Stimulated activated naive CD4-positive, alpha-beta T cell (primary cell): ENCODE measurements around the gene PTPRN2.
"Not testable (repeated sequence)": the region's sequence is repeated elsewhere in the genome, so short reads cannot be mapped to it uniquely, and the experiment has no call there.

ENCODE experiments used
- DNase-seq, 6 experiments: peaks; one replicate each; lab custom pipeline; 2025; lab: John Stamatoyannopoulos, UW

PTPRN2 gene

DNA sequence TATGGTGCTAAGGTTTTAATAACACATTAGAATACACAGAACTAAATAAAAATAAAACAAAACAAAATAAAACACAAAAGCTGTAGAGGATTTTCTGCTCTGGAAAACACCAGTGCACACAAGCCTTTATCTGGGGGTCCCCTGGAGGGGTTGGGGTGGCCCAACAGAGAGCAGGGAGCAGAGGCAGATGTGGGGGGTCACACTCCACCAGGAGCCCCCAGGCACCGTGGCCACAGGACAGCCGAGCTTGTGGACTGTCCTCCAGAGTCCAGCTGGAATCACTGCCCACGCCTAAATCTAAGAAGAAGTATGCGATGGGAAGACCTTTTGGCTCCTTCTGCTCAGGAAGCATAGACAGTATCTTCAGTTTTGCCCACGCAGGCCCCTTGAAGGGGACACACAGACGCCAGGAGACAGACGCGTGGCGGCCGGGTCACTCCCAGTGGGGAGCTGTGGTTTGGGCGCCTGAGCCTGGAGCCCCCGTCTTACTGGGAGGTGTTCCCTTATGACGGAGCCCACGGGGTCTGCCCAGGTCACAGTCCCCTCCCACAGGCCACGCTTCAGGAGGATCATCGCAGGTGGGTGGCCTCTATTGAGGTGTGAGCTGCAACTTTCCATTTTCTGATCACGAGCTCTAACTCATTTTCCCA lies 595.0 kb downstream of the PTPRN2 start:
- no peak for DNase-seq

GRCh38 chr7:157991761-157992160 lies 595.9 kb downstream of the PTPRN2 start:
- no peak for DNase-seq

GRCh38 chr7:157991351-157991750 lies 596.3 kb downstream of the PTPRN2 start:
- no peak for DNase-seq

DNA sequence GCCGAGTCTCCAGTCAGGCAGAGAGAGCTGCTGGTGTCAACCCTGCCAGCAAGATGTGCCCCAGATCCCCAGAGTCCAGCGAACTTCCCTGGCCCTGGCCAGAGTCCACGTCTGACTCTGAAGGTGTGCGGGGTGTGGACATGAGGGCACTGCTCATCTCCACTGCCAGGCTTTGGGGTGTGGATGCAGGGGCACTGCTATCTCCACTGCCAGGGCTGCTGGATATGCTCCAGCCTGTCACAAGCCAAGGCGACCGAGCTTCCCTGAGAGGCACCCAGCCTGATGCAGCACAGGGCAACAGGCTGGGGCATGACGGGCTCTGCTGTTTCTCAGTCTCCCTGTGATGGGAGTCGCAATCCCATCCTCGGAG lies 596.8 kb downstream of the PTPRN2 start:
- DNase-seq: no peak

- no peak for DNase-seq
Measured at GRCh38 chr7:157990226-157990880, 597.3 kb downstream of the PTPRN2 start.

DNA sequence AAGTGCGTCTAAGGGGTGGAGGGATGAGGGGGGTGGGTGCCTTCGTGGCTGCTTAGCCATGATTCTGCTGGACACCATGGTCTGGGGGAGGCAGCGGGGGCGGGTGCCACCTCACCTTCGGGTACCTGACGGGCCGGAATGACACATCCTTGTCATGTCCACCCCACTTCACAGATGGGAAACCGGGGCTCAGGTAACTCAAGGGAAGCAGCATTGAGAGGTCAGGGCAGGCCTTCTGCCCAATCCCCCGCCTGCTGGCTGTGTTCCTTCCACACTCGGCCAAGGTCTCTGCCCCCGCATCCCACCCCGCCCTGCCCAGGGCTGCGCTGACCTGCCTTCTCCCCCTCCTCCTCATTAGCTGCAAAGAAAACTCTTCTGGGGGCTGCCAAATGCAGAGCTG lies 598.0 kb downstream of the PTPRN2 start:
- DNase-seq: no peak

DNA sequence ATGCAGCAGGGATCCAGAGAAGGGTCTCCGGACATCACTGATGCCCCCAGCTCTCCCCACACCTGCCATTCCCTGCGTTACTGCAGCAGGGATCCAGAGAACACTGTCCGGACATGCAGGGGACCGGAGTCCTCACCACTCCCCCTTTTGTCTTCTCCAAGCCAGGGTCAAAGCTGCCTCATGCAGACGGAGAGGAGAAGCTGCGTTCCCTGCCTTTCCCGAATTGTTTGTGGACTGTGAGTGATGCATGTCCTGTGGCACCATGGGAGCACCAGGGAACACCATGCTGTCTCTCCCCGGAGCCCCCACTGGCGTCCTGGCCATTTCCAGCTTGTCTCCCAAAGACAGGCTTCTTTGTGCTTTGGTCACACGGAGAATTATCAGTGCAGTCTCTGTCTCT lies 599.7 kb downstream of the PTPRN2 start:
- no peak for DNase-seq

DNA sequence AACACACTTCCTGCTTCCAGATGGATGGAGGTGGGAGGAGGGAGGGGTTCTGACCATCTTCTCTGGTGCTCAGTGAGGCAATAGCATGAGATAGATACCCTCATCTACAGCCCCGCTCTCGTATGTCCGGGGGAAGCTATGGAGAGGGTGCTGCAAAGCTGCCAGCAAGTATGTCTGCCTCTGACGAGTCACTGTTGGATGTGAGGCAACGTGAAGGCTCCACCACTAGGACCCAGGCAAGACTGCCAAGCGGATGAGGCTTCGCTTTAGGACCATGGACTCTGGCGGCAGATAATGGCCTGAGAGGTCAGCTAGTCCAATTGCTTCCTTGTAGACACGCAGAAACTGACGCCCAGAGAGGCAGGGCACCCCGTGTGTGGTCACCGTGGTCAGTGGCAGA lies 601.6 kb downstream of the PTPRN2 start:
- no peak for DNase-seq

GRCh38 chr7:157985636-157986035 lies 602.0 kb downstream of the PTPRN2 start:
- DNase-seq: no peak

- DNase-seq: no peak
Measured at GRCh38 chr7:157984423-157985163, 603.0 kb downstream of the PTPRN2 start.

GRCh38 chr7:157983502-157984422 lies 603.9 kb downstream of the PTPRN2 start:
- no peak for DNase-seq

- no peak for DNase-seq
Measured at GRCh38 chr7:157981778-157982177, 605.8 kb downstream of the PTPRN2 start.

GRCh38 chr7:157980774-157981173 lies 606.8 kb downstream of the PTPRN2 start:
- DNase-seq: no peak

GRCh38 chr7:157980341-157980731 lies 607.3 kb downstream of the PTPRN2 start:
- not testable (repeated sequence) for DNase-seq

DNA sequence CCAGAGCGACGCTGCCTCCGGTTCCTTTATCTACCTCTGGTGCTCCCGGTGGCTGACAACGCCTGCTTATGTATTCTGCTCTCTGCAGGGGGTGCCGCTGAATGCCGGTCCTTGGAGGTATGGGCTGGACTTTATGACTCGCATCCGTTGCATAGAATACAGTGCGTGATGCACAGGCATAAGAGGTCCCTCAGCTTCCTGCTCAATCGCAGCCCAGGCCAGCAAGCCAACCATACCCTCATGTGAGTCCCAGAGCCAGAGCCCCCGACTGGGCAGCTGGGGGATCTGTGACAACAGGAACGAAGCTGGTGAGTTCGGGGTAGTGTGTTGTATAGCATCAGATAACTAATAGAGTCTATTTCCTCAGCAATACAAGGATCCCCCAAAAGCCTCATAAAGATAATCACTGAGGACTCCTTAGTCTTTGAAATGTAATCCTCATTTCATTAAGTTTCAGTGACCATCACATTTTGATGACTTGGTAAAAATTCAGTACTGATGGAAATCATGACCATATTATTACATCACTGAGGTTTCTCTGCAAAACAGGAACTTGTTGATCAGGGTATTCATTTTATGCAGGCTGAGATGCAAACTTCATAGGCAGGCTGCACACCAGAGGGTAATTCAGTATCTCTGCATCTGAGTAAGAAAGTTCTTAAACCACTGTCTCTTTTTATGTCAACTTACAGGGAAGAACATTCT lies 607.8 kb downstream of the PTPRN2 start:
- DNase-seq: no peak

- DNase-seq: no peak
Measured at GRCh38 chr7:157978766-157979165, 608.9 kb downstream of the PTPRN2 start.

- DNase-seq: no peak
Measured at GRCh38 chr7:157977717-157978496, 609.7 kb downstream of the PTPRN2 start.

DNA sequence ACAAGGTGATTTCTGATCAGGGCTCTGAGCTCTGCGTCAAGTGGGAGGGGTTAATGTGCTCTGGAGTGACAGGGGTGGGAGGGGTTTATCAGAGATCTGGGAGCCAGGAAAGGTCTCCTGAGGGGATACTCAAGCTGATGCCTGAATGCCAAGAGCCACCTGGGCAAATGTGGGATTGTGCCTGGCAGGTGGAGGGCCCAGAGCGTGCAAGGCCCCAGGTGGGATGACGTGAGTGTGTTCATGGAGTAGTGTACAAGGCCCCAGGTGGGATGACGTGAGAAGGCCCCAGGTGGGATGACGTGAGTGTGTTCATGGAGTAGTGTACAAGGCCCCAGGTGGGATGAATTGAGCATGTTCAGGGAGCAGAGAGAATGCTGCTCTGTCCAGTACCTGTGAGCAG lies 610.3 kb downstream of the PTPRN2 start:
- DNase-seq: no peak

DNA sequence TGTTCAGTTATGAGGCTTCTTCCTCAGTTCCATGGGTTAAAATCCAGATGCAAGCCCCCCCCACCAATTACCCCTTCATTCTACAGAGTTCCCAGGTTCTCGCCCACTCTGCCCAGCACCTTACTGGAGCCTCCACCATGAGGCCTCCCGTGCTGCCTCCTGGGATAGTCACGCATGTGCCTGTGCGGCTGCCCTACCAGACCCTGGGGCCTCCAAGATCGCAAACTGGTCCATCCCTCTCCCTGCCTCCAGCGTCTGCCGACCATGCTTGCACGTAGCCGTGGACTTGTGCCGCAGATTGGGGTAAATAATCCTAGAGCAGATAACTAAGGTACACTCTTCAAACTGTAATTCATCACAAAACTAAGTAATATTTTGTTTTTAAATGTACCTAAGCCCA lies 611.2 kb downstream of the PTPRN2 start:
- DNase-seq: no peak

GRCh38 chr7:157975401-157976372 lies 611.9 kb downstream of the PTPRN2 start:
- DNase-seq: no peak
